Head of caudate nucleus (tissue), 42 donors: ENCODE results near the gene SHROOM2.

Experiments used
- DNase-seq, 42 donors: peaks; one replicate each; pipeline versions ENCODE4 v3.0.0 to v3.0.0-alpha.2; 2020 to 2021; ENCODE audit warnings: mixed read lengths in 7 of 42
- intact Hi-C: fragments of 100-400 bp; cut with DNase I; formaldehyde crosslinking; loops from one replicate; pipeline ENCODE4 v1.15.0; 2022

Gene SHROOM2

GRCh38 chrX:9909254-9909653 lies 123.0 kb downstream of the SHROOM2 start:
- peak in 30 of 42 donors; percentile 14 to 77 (median 49) for DNase-seq
- intact Hi-C loops, result no loop called here

GRCh38 chrX:9911487-9911886 lies 125.3 kb downstream of the SHROOM2 start:
- no peak for DNase-seq
- intact Hi-C loops, result no loop called here

- intact Hi-C loops, result no loop called here
- DNase-seq, result peak in 24 of 42 donors; percentile 14 to 62 (median 30)
Measured at GRCh38 chrX:9912351-9913145, 126.3 kb downstream of the SHROOM2 start.

- intact Hi-C loops, result no loop called here
- peak in 2 of 42 donors; percentile 37 to 41 for DNase-seq
Measured at GRCh38 chrX:9913146-9913433, 126.9 kb downstream of the SHROOM2 start.

GRCh38 chrX:9917861-9918260 lies 131.6 kb downstream of the SHROOM2 start:
- intact Hi-C loops, result no loop called here
- DNase-seq, result no peak

- no peak for DNase-seq
- intact Hi-C loops, result no loop called here
Measured at GRCh38 chrX:9919632-9920172, 133.5 kb downstream of the SHROOM2 start.

- intact Hi-C loops, result no loop called here
- no peak for DNase-seq
Measured at GRCh38 chrX:9921407-9921806, 135.2 kb downstream of the SHROOM2 start.

GRCh38 chrX:9923357-9923756 lies 137.1 kb downstream of the SHROOM2 start:
- intact Hi-C loops, result no loop called here
- DNase-seq, result no peak

- intact Hi-C loops, result no loop called here
- DNase-seq, result peak in 19 of 42 donors; percentile 12 to 52 (median 28)
Measured at GRCh38 chrX:9926002-9926401, 139.8 kb downstream of the SHROOM2 start.

- intact Hi-C loops, result no loop called here
- peak in 38 of 42 donors; percentile 2 to 66 (median 38) for DNase-seq
Measured at GRCh38 chrX:9927698-9928482, 141.7 kb downstream of the SHROOM2 start.

- DNase-seq, result no peak
- intact Hi-C loops, result no loop called here
Measured at GRCh38 chrX:9935436-9935835, 149.2 kb downstream of the SHROOM2 start.

GRCh38 chrX:9937761-9938160 lies 151.5 kb downstream of the SHROOM2 start:
- intact Hi-C loops, result no loop called here
- DNase-seq, result no peak

- intact Hi-C loops, result no loop called here
- no peak for DNase-seq
Measured at GRCh38 chrX:9938516-9938915, 152.3 kb downstream of the SHROOM2 start.

- intact Hi-C loops, result no loop called here
- DNase-seq, result no peak
Measured at GRCh38 chrX:9940421-9940820, 154.2 kb downstream of the SHROOM2 start.

GRCh38 chrX:9942086-9942485 lies 155.9 kb downstream of the SHROOM2 start:
- no peak for DNase-seq
- intact Hi-C loops, result no loop called here

- no peak for DNase-seq
- intact Hi-C loops, result no loop called here
Measured at GRCh38 chrX:9943420-9943819, 157.2 kb downstream of the SHROOM2 start.

GRCh38 chrX:9947131-9947794 lies 161.0 kb downstream of the SHROOM2 start:
- intact Hi-C loops, result no loop called here
- peak in 7 of 42 donors; percentile 2 to 57 (median 12) for DNase-seq

GRCh38 chrX:9948406-9948805 lies 162.2 kb downstream of the SHROOM2 start:
- intact Hi-C loops, result no loop called here
- DNase-seq, result no peak

GRCh38 chrX:9952300-9952699 lies 166.1 kb downstream of the SHROOM2 start:
- intact Hi-C loops, result no loop called here

GRCh38 chrX:9953396-9953795 lies 167.2 kb downstream of the SHROOM2 start:
- intact Hi-C loops, result no loop called here
- no peak for DNase-seq

More at GRCh38 chrX:9952300-9952699, 166.1 kb downstream of the SHROOM2 start:
- no peak for DNase-seq
